Measurements from ENCODE around the gene PTPRN2.
"Not testable (repeated sequence)": the region's sequence is repeated elsewhere in the genome, so short reads cannot be mapped to it uniquely, and the experiment has no call there.

Gene PTPRN2

DNA sequence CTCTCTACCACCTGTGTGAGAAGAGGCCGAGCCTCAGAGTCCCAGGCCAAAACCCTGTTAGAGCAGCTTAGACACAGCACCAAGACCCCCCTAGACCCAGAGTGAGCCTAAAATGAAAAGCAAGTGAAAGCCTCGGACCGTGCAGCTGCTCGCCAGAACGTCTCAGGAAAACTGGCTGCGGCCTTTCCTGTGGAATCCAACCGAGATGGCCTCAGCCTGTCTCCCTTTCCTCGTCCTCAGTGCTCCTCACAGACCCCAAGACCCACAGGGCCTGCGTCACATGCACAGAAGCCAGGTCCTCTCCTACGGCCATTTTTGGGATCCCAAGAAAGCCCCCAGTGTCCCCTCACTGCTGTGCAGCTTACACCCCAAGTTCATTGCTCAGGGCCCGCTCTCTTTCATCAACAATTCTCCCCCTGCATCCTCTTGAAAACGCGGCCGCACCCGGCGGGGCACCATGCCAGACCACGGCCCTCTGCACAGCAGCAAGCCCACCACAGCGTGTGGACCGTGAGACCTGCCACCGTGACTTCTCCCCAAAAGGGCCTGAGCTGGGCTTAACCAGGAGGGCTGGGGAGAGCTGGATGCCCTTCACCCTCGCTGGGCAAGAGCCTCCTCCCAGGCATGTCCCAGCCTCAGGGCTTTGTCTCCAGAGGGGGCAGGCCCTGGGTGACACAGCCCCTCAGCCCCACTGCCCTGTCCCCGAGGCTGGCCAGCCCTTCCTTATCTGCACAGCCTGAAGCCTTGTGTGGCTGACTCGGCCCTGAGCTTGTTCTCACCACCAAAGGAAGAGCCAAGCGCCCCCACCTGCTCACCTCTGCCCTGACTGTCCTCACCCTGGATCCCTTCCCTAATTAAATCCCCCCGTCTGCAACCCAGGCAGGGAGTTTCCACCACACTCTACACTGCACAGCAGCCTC lies 142.9 kb downstream of the PTPRN2 start:
- in situ Hi-C loops (cut with HindIII; ENCODE audit: low pct_ligation_motif_present, low pct_unique_long_range_greater_than_20kb, low sequenced_read_pairs) = no loop called here
- DNase-seq = no peak

DNA sequence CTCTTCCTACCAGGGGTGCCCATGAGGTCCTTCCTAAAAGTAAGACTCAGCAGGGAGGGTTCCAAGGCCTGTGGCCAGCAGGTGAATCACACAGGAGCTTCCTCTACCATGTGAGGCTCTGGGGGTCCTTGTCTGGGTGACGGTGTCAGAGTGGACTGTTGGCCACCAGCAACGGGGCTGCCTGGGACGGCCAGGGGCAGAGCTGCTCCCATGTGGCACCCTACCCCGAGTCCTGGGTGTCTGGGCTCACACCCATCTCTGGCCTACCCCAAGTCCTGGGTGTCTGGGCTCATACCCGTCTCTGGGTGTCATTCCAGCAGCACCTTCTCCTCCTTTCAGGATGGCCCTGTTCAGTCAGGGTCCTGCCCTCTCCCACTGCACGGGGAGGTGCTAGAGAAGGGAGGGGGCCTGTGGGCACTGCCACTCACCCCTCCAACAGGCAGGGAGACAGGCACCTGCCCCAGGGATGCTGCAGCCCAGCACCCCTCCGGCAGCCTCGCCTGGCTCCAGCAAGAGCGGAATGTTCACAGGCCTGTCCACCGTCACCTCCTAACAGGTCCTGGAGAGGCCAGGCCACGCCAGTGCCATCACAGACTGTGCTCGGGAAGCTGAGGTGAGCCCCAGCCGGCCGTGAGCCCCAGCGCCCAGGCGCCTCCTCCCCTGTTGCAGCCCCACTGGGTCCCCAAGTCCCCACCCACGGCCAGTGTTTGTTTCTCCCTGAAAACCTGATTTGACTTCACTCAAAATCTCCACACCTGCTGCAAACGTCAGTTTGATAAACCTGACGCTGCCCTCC lies 143.7 kb downstream of the PTPRN2 start:
- no peak for DNase-seq
- in situ Hi-C loops (cut with HindIII; ENCODE audit: low pct_ligation_motif_present, low pct_unique_long_range_greater_than_20kb, low sequenced_read_pairs) = no loop called here

DNA sequence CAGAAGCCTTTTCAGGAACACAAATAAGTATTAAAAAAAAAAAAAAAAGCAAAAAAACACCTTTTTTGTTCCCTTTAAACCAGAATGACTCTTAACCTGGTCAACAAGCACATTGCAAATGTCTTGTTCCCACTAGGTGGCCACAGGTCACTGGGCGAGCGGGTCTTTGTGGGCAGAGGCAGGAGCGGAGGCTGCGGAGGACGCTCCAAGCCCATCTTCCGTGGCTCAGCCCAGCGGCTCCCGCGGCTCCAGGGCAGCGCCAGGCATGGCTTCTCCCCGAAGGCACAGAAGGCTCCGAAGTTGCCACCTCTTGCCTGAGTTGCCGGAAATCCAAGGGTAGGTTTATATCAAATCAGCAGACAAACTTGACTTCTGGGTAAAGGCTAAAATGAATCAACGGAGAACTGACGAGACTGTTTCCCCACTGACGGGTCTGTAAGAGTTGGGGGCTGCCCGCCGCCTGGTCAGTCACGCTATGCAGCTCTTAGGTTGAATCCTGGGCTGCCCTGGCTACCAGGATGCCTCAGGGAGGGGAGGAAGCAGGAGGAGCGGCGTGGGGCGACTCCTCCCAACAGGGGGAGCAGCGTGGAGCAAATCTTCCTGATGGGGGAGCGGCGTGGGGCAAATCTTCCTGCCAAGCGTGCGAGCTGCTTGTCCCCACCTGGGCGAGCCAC lies 144.5 kb downstream of the PTPRN2 start:
- DNase-seq = no peak
- in situ Hi-C loops (cut with HindIII; ENCODE audit: low pct_ligation_motif_present, low pct_unique_long_range_greater_than_20kb, low sequenced_read_pairs) = no loop called here

- in situ Hi-C loops (cut with HindIII; ENCODE audit: low pct_ligation_motif_present, low pct_unique_long_range_greater_than_20kb, low sequenced_read_pairs) = no loop called here
- DNase-seq = no peak
Measured at GRCh38 chr7:158442260-158442659, 145.4 kb downstream of the PTPRN2 start.

DNA sequence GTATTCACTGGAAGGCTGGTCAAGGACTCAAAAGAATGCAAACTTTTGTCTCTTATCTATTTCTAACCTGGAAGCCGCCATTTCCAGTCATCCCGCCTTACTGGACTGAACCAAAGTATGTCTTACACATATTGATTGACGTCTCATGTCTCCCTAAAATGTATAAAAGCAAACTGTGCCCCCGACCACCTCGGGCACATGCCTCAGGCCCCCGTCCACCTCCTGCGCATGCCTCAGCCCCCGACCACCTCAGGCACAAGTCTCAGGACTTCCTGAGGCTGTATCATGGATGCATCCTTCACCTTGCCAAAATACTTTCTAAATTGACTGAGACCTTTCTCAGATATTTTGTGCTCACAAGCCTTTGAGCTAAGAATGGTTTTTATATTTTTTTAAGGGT lies 148.6 kb downstream of the PTPRN2 start:
- in situ Hi-C loops (cut with HindIII; ENCODE audit: low pct_ligation_motif_present, low pct_unique_long_range_greater_than_20kb, low sequenced_read_pairs) = no loop called here
- no peak for DNase-seq

DNA sequence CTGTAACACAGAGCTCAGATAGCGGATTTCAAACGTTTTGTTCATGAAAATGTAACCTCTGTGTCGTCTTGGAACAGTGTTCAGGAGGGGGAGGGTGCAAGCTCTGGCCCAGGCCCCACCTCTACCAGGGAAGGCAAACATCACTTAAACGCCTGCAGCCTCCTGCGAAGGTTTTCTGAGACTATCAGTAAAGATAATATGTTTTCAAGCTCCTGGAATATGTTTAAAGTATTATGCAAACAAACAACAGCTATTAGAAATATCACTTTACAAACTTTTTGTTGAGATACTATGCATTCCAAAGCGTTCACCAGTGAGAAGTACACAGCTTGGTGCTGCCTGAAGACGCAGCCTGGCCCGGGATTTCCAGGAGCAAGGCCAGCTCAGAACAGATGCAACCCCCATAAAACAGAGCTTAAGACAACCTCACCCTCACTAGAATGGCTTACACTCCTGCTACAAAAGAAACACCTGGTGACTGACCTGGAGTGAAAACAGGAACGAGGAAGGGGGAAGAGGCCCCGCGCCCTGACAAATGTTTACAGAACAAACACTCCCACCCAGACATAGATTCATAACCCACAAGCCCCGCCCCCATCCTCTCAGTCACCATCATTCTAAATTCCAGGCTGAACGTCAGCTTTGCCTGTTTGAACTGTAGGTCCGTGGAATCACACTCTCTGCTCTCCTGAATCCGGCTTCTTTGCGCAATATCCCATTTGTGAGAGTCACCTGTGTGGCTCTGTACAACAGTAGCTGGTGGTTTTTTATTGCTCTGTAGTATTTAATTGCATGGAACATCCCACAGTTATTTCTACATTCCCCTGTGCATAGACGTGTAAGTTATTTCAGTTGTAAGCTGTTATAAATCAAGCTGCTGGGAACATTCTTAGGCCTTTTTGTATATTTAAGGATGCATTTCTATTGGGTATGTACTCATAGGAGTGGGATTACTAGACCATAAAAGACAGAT lies 155.0 kb downstream of the PTPRN2 start:
- DNase-seq = peak; percentile 40
- in situ Hi-C loops (cut with HindIII; ENCODE audit: low pct_ligation_motif_present, low pct_unique_long_range_greater_than_20kb, low sequenced_read_pairs) = no loop called here

GRCh38 chr7:158431941-158432347 lies 155.7 kb downstream of the PTPRN2 start:
- peak; percentile 85 for DNase-seq
- in situ Hi-C loops (cut with HindIII; ENCODE audit: low pct_ligation_motif_present, low pct_unique_long_range_greater_than_20kb, low sequenced_read_pairs) = no loop called here

- in situ Hi-C loops (cut with HindIII; ENCODE audit: low pct_ligation_motif_present, low pct_unique_long_range_greater_than_20kb, low sequenced_read_pairs) = no loop called here
- no peak for DNase-seq
Measured at GRCh38 chr7:158431055-158431940, 156.3 kb downstream of the PTPRN2 start.

GRCh38 chr7:158430308-158431034 lies 157.2 kb downstream of the PTPRN2 start:
- in situ Hi-C loops (cut with HindIII; ENCODE audit: low pct_ligation_motif_present, low pct_unique_long_range_greater_than_20kb, low sequenced_read_pairs) = no loop called here
- DNase-seq = no peak

- DNase-seq = no peak
- in situ Hi-C loops (cut with HindIII; ENCODE audit: low pct_ligation_motif_present, low pct_unique_long_range_greater_than_20kb, low sequenced_read_pairs) = no loop called here
Measured at GRCh38 chr7:158428837-158429753, 158.5 kb downstream of the PTPRN2 start.

- in situ Hi-C loops (cut with HindIII; ENCODE audit: low pct_ligation_motif_present, low pct_unique_long_range_greater_than_20kb, low sequenced_read_pairs) = no loop called here
- no peak for DNase-seq
Measured at GRCh38 chr7:158428131-158428836, 159.3 kb downstream of the PTPRN2 start.

- DNase-seq; in situ Hi-C loops (cut with HindIII; ENCODE audit: low pct_ligation_motif_present, low pct_unique_long_range_greater_than_20kb, low sequenced_read_pairs): not testable (repeated sequence)
Measured at GRCh38 chr7:158425676-158426075, 161.9 kb downstream of the PTPRN2 start.

GRCh38 chr7:158424531-158424930 lies 163.1 kb downstream of the PTPRN2 start:
- in situ Hi-C loops (cut with HindIII; ENCODE audit: low pct_ligation_motif_present, low pct_unique_long_range_greater_than_20kb, low sequenced_read_pairs) = no loop called here
- DNase-seq = no peak

DNA sequence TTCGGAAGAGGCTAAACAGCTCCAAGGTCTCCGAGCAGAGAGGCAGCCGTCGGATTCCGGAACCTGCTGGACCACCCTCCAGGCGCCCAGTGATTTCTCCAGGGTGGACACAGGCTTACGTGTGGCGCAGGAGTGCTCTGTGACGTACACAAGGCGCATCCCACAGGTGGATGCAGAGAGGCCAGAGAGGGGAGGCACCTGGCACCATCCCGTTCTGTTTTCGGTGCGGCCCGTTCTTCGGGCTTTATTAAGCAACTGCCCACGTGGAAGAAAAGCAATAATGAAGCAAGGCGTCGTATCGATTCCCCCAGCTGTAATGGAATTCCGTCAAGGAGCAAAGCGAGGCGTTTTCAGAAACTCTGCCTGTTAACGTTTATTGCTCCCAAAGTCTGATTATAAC lies 163.6 kb downstream of the PTPRN2 start:
- in situ Hi-C loops (cut with HindIII; ENCODE audit: low pct_ligation_motif_present, low pct_unique_long_range_greater_than_20kb, low sequenced_read_pairs) = no loop called here

GRCh38 chr7:158422887-158423560 lies 164.6 kb downstream of the PTPRN2 start:
- no peak for DNase-seq
- in situ Hi-C loops (cut with HindIII; ENCODE audit: low pct_ligation_motif_present, low pct_unique_long_range_greater_than_20kb, low sequenced_read_pairs) = no loop called here

More for the DNA sequence above, 163.6 kb downstream of the PTPRN2 start:
- DNase-seq = no peak

Measured in ACHN (cell line).